Osteocyte (in vitro differentiated cells): ENCODE results near the gene LDB2. TPM values are rescaled to one million over a fixed set of nuclear protein-coding genes. Genes with fewer than 3 reads are reported as not detected.

ENCODE experiments used
- DNase-seq: peaks from one replicate; pipeline ENCODE4 v3.0.0; 2021; ENCODE audit warnings: mixed read lengths; ENCODE audit not compliant: unreplicated experiment; ENCODE audit errors: extremely low spot score
- H3K27ac Mint-ChIP-seq: one replicate; pipeline ENCODE4 v1.8.0; 2021; ENCODE audit warnings: mild to moderate bottlenecking, mixed read lengths; ENCODE audit not compliant: unreplicated experiment
- H3K27me3 Mint-ChIP-seq: one replicate; pipeline ENCODE4 v1.8.0; 2021; ENCODE audit warnings: mixed read lengths; ENCODE audit not compliant: unreplicated experiment
- H3K36me3 Mint-ChIP-seq: one replicate; pipeline ENCODE4 v1.8.0; 2021; ENCODE audit warnings: mixed read lengths; ENCODE audit not compliant: unreplicated experiment
- H3K4me1 Mint-ChIP-seq: one replicate; pipeline ENCODE4 v1.8.0; 2021; ENCODE audit warnings: mixed read lengths; ENCODE audit not compliant: unreplicated experiment
- H3K4me3 Mint-ChIP-seq: one replicate; pipeline ENCODE4 v1.8.0; 2021; ENCODE audit warnings: mild to moderate bottlenecking, moderate library complexity, mixed read lengths; ENCODE audit not compliant: unreplicated experiment
- H3K9me3 Mint-ChIP-seq: one replicate; pipeline ENCODE4 v1.8.0; 2021; ENCODE audit warnings: mixed read lengths; ENCODE audit not compliant: unreplicated experiment
- long read RNA-seq: library from polyadenylated mRNA; unstranded; transcript quantifications from one replicate; pipeline ENCODE4 v2.0.0, GENCODE V29; 2021
- total RNA-seq: library from RNA; stranded (reverse); gene quantifications from 2 replicates; pipeline ENCODE4 v1.2.1, GENCODE V29; 2021
- TF ChIP-seq, protein P1 (sequence below): fragments of 200-600 bp; sonication (generic); IDR thresholded peaks from 2 replicates; pipeline ENCODE4 v1.5.0; 2021; ENCODE audit warnings: antibody characterized with exemption, mild to moderate bottlenecking, moderate library complexity

Gene LDB2
- total RNA-seq: 5.2 and 8.7 TPM in 2 replicates
- long read RNA-seq, transcript LDB2-201 (8 exons, 2,548 nt): major isoform, 9 of 37 reads
- long read RNA-seq, partial matches to known transcripts: 1 of 37 reads
- long read RNA-seq, other reads (novel, unspliced or antisense): 18 of 37 reads

- no peaks in the 10 kb centered on the region for H3K36me3 Mint-ChIP-seq
- peak within 1 kb of the TSS; percentile 84 for H3K27ac Mint-ChIP-seq
- peaks cover 45% of the 10 kb centered on the region for H3K4me1 Mint-ChIP-seq
- H3K4me3 Mint-ChIP-seq: peak within 1 kb of the TSS; percentile 81
- H3K27me3 Mint-ChIP-seq: peaks cover 3% of the 10 kb centered on the region
- H3K9me3 Mint-ChIP-seq: no peaks in the 10 kb centered on the region
- TF ChIP-seq, protein P1, sequence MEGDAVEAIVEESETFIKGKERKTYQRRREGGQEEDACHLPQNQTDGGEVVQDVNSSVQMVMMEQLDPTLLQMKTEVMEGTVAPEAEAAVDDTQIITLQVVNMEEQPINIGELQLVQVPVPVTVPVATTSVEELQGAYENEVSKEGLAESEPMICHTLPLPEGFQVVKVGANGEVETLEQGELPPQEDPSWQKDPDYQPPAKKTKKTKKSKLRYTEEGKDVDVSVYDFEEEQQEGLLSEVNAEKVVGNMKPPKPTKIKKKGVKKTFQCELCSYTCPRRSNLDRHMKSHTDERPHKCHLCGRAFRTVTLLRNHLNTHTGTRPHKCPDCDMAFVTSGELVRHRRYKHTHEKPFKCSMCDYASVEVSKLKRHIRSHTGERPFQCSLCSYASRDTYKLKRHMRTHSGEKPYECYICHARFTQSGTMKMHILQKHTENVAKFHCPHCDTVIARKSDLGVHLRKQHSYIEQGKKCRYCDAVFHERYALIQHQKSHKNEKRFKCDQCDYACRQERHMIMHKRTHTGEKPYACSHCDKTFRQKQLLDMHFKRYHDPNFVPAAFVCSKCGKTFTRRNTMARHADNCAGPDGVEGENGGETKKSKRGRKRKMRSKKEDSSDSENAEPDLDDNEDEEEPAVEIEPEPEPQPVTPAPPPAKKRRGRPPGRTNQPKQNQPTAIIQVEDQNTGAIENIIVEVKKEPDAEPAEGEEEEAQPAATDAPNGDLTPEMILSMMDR: no peak
- peak; percentile 86 for DNase-seq
Observed at GRCh38 chr4:16897991-16898827, at the start of gene LDB2. TSS of gene LDB2 (minus strand) at chr4:16898645.

DNA sequence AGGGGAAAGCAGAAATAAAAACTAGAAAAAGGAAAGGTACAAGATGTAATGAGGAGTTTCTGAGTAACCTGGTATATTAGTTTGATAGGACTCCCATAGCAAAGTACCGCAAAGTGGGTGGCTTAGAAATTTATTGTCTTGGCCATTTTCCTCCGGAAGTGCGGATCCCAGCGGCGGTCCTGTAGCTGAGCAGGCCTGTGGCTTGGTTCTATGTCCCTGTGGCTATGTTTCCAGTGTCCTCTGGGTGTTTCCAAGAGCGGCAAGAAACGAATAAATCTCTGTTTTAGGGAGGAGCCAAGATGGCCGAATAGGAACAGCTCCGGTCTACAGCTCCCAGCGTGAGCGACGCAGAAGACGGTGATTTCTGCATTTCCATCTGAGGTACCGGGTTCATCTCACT lies 44.0 kb upstream of the LDB2 start:
- Mint-ChIP-seq H3K4me1 (no peaks in the 10 kb centered on the region), H3K9me3 (no peaks in the 10 kb centered on the region), H3K4me3 (no peak overlapping the region), H3K27me3 (peaks cover 11% of the 10 kb centered on the region), H3K27ac (no peak overlapping the region), H3K36me3 (no peaks in the 10 kb centered on the region)
- no peak for DNase-seq
- TF ChIP-seq, protein P1: no peak

DNA sequence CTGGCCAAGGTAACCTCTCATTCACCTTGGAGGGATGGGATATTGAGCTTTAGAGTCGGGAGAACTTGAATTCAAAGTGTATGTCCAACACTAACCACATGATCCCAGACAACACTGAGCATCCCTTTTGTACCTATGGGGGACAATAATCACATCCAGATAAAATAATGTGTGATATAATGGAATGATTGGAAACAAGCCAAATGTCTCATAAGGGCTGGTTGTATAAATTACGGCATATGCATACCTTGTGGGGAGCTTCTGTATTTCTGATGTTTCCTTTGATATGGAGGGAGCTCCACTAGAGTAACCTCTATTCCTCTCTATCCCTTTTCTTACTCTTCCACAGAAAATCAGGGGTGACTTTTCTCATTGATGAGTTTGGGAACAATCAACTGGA lies 40.7 kb upstream of the LDB2 start:
- TF ChIP-seq, protein P1: no peak
- no peak for DNase-seq
- no peak overlapping the region for H3K4me3 Mint-ChIP-seq
- peaks cover 14% of the 10 kb centered on the region for H3K27me3 Mint-ChIP-seq
- H3K27ac Mint-ChIP-seq: no peak overlapping the region
- H3K9me3 Mint-ChIP-seq: no peaks in the 10 kb centered on the region
- no peaks in the 10 kb centered on the region for H3K4me1 Mint-ChIP-seq
- no peaks in the 10 kb centered on the region for H3K36me3 Mint-ChIP-seq

- Mint-ChIP-seq H3K27ac (no peak overlapping the region), H3K27me3 (peaks cover 14% of the 10 kb centered on the region), H3K9me3 (no peaks in the 10 kb centered on the region), H3K4me1 (no peaks in the 10 kb centered on the region), H3K36me3 (no peaks in the 10 kb centered on the region), H3K4me3 (no peak overlapping the region)
- TF ChIP-seq, protein P1: no peak
- DNase-seq: no peak
Observed at GRCh38 chr4:16938512-16939040, 40.1 kb upstream of the LDB2 start.
